Measurements from ENCODE around the gene ADGRG4.
"Not testable (repeated sequence)": the region's sequence is repeated elsewhere in the genome, so short reads cannot be mapped to it uniquely, and the experiment has no call there.

The ADGRG4 gene

GRCh38 chrX:136380010-136380769 lies 79.4 kb downstream of the ADGRG4 start:
- DNase-seq (ENCODE audit: low read depth, low spot score): no peak

- DNase-seq (ENCODE audit: low read depth, low spot score): no peak
These were observed 85.4 kb downstream of the ADGRG4 start for GRCh38 chrX:136386173-136386572.

- no peak for DNase-seq (ENCODE audit: low read depth, low spot score)
These were observed 86.1 kb downstream of the ADGRG4 start for GRCh38 chrX:136386826-136387225.

GRCh38 chrX:136387951-136388502 lies 87.3 kb downstream of the ADGRG4 start:
- DNase-seq (ENCODE audit: low read depth, low spot score): no peak

- no peak for DNase-seq (ENCODE audit: low read depth, low spot score)
These were observed 90.2 kb downstream of the ADGRG4 start for GRCh38 chrX:136390921-136391320.

GRCh38 chrX:136395271-136395670 lies 94.5 kb downstream of the ADGRG4 start:
- DNase-seq (ENCODE audit: low read depth, low spot score): no peak

GRCh38 chrX:136397001-136397400 lies 96.2 kb downstream of the ADGRG4 start:
- DNase-seq (ENCODE audit: low read depth, low spot score): no peak

- DNase-seq (ENCODE audit: low read depth, low spot score): no peak
These were observed 104.4 kb downstream of the ADGRG4 start for GRCh38 chrX:136405126-136405525.

GRCh38 chrX:136417806-136418205 lies 117.0 kb downstream of the ADGRG4 start:
- no peak for DNase-seq (ENCODE audit: low read depth, low spot score)

- DNase-seq (ENCODE audit: low read depth, low spot score): no peak
These were observed 120.6 kb downstream of the ADGRG4 start for GRCh38 chrX:136421338-136421737.

GRCh38 chrX:136423724-136424123 lies 123.0 kb downstream of the ADGRG4 start:
- DNase-seq (ENCODE audit: low read depth, low spot score): no peak

- no peak for DNase-seq (ENCODE audit: low read depth, low spot score)
These were observed 125.2 kb downstream of the ADGRG4 start for GRCh38 chrX:136425996-136426395.

GRCh38 chrX:136431625-136432024 lies 130.9 kb downstream of the ADGRG4 start:
- DNase-seq (ENCODE audit: low read depth, low spot score): no peak

GRCh38 chrX:136437774-136438173 lies 137.0 kb downstream of the ADGRG4 start:
- DNase-seq (ENCODE audit: low read depth, low spot score): no peak

- no peak for DNase-seq (ENCODE audit: low read depth, low spot score)
These were observed 137.4 kb downstream of the ADGRG4 start for GRCh38 chrX:136438192-136438591.

GRCh38 chrX:136445674-136446073 lies 144.9 kb downstream of the ADGRG4 start:
- not testable (repeated sequence) for DNase-seq (ENCODE audit: low read depth, low spot score)

- DNase-seq (ENCODE audit: low read depth, low spot score): no peak
These were observed 145.4 kb downstream of the ADGRG4 start for GRCh38 chrX:136446208-136446607.

GRCh38 chrX:136447308-136447707 lies 146.5 kb downstream of the ADGRG4 start:
- DNase-seq (ENCODE audit: low read depth, low spot score): no peak

- no peak for DNase-seq (ENCODE audit: low read depth, low spot score)
These were observed 147.2 kb downstream of the ADGRG4 start for GRCh38 chrX:136447968-136448367.

GRCh38 chrX:136450050-136450830 lies 149.5 kb downstream of the ADGRG4 start:
- DNase-seq (ENCODE audit: low read depth, low spot score): no peak

- DNase-seq (ENCODE audit: low read depth, low spot score): no peak
These were observed 151.9 kb downstream of the ADGRG4 start for GRCh38 chrX:136452614-136453013.

- DNase-seq (ENCODE audit: low read depth, low spot score): no peak
These were observed 152.4 kb downstream of the ADGRG4 start for GRCh38 chrX:136453114-136453513.

GRCh38 chrX:136453771-136454170 lies 153.0 kb downstream of the ADGRG4 start:
- DNase-seq (ENCODE audit: low read depth, low spot score): no peak

Measured in brain pericyte (primary cell).